OCI-LY7 (cell line): ENCODE results near the gene DEPDC1.

Source experiments
- CTCF ChIP-seq: fragments of 200-600 bp; sonication (generic); conservative IDR thresholded peaks from 2 replicates; pipeline ENCODE4 v1.5.1; 2014; ENCODE audit warnings: mild to moderate bottlenecking, antibody characterized with exemption, low read length, moderate library complexity, mixed read lengths
- EZH2phosphoT487 ChIP-seq: fragments of 200-600 bp; sonication (generic); IDR thresholded peaks from 2 replicates; pipeline ENCODE4 v1.6.1; 2018; ENCODE audit warnings: low read depth, borderline replicate concordance, mild to moderate bottlenecking, mixed run types, antibody characterized with exemption, low read length, moderate library complexity, mixed read lengths

- TF ChIP-seq EZH2phosphoT487 (no peak), CTCF (no peak)
Observed at GRCh38 chr1:68433395-68433794, 63.5 kb downstream of the DEPDC1 start.
